H1 (cell line): ENCODE data around the gene GALNT13. TPM values are rescaled to one million over a fixed set of nuclear protein-coding genes. Genes with fewer than 3 reads are reported as not detected.

ENCODE experiments used
- CTCF ChIA-PET: fragments of 300-600 bp; sonication (Branson Sonifier 250); formaldehyde crosslinking; loops from one replicate; lab custom pipeline; 2021; ENCODE audit not compliant: partially characterized antibody; lab: Charles Lee
- POLR2A ChIA-PET: fragments of 300-600 bp; sonication (Branson Sonifier 250); formaldehyde crosslinking; loops from one replicate; lab custom pipeline; 2021; ENCODE audit warnings: inconsistent platforms; ENCODE audit not compliant: partially characterized antibody; lab: Charles Lee
- DNase-seq, 2 experiments: peaks; one replicate each; pipeline versions ENCODE4 v3.0.0 to v3.0.0-alpha.2; 2010 to 2022; ENCODE audit warnings: low spot score in 2 of 2, low read depth in 1 of 2, mixed read lengths in 1 of 2
- FAIRE-seq: peaks from 2 replicates; lab custom pipeline; 2011; peaks lifted over from hg19 to GRCh38; lab: Jason Lieb, UNC
- H2AFZ ChIP-seq: 2 replicates; pipeline ENCODE4 v1.8.1; 2012; ENCODE audit warnings: low read length, inconsistent platforms
- H2AK5ac ChIP-seq: 2 replicates; pipeline ENCODE4 v1.6.1; 2013; ENCODE audit warnings: low read depth, low read length
- H2BK120ac ChIP-seq: replicated peaks from 2 replicates; pipeline ENCODE3; 2013; ENCODE audit warnings: low read depth, low read length, inconsistent platforms
- H2BK12ac ChIP-seq: 2 replicates; pipeline ENCODE4 v1.6.1; 2013; ENCODE audit warnings: low read depth, low read length
- H2BK15ac ChIP-seq: 2 replicates; pipeline ENCODE4 v1.6.1; 2013; ENCODE audit warnings: low read length
- H2BK20ac ChIP-seq: 2 replicates; pipeline ENCODE4 v1.6.1; 2013; ENCODE audit warnings: low read length
- H2BK5ac ChIP-seq: 2 replicates; pipeline ENCODE4 v1.6.1; 2013; ENCODE audit warnings: low read depth, low read length
- H3K14ac ChIP-seq: 2 replicates; pipeline ENCODE4 v1.6.1; 2013; ENCODE audit warnings: inconsistent platforms; ENCODE audit not compliant: insufficient read length
- H3K18ac ChIP-seq: 2 replicates; pipeline ENCODE4 v1.6.1; 2013; ENCODE audit warnings: low read length; ENCODE audit errors: extremely low read depth
- H3K23ac ChIP-seq: 2 replicates; pipeline ENCODE4 v1.6.1; 2013; ENCODE audit warnings: inconsistent platforms; ENCODE audit not compliant: insufficient read length
- H3K23me2 ChIP-seq: 2 replicates; pipeline ENCODE4 v1.6.1; 2013; ENCODE audit warnings: low read depth, low read length
- H3K27ac ChIP-seq: 2 replicates; pipeline ENCODE4 v1.6.1; 2011; ENCODE audit warnings: low read depth, low read length, inconsistent platforms
- H3K27me3 ChIP-seq, 4 experiments: replicated peaks in 1 of 4; 1 replicate in 1 of 4; 2 replicates in 3 of 4; pipeline versions ENCODE4 v1.6.1 to v1.8.1; 2011 to 2013; ENCODE audit warnings: low read length in 3 of 4, mild to moderate bottlenecking in 3 of 4, inconsistent platforms in 2 of 4, mixed read lengths in 2 of 4, moderate library complexity in 1 of 4; ENCODE audit not compliant: control insufficient read depth in 3 of 4, insufficient read depth in 3 of 4; ENCODE audit errors: extremely low read depth in 1 of 4
- H3K36me3 ChIP-seq, 4 experiments: 2 replicates each; pipeline versions ENCODE4 v1.6.1 to v1.8.1; 2011 to 2013; ENCODE audit warnings: mild to moderate bottlenecking in 4 of 4, low read length in 3 of 4, moderate library complexity in 2 of 4, control low read depth in 1 of 4, inconsistent platforms in 1 of 4; ENCODE audit not compliant: insufficient read depth in 4 of 4, control insufficient read depth in 2 of 4
- H3K4ac ChIP-seq: replicated peaks from 2 replicates; pipeline ENCODE3; 2013; ENCODE audit warnings: low read length, low read depth, mixed read lengths, inconsistent platforms; ENCODE audit not compliant: insufficient read length
- H3K4me1 ChIP-seq, 4 experiments: replicated peaks in 1 of 4; 1 replicate in 1 of 4; 2 replicates in 3 of 4; pipeline versions ENCODE4 v1.6.1 to v1.8.1; 2011 to 2013; ENCODE audit warnings: low read length in 3 of 4, inconsistent platforms in 2 of 4, mixed read lengths in 1 of 4; ENCODE audit not compliant: insufficient read depth in 4 of 4, control insufficient read depth in 3 of 4
- H3K4me2 ChIP-seq, 2 experiments: 2 replicates each; pipeline versions ENCODE4 v1.6.1 to v1.8.1; 2011 to 2013; ENCODE audit warnings: low read depth in 2 of 2, low read length in 2 of 2, control low read depth in 1 of 2, inconsistent platforms in 1 of 2, mild to moderate bottlenecking in 1 of 2; ENCODE audit not compliant: insufficient read depth in 1 of 2
- H3K4me3 ChIP-seq, 4 experiments: fragments of 200-600, 300-600 bp in 1 of 4; sonication (generic), shearing (Covaris generic), sonication (Bioruptor Twin) in 1 of 4; 2 replicates each; pipeline versions ENCODE4 v1.5.1 to v1.8.1; 2011 to 2016; ENCODE audit warnings: low read length in 4 of 4, low read depth in 3 of 4, control low read depth in 2 of 4, inconsistent platforms in 2 of 4, mild to moderate bottlenecking in 2 of 4, mixed read lengths in 1 of 4, moderate library complexity in 1 of 4; ENCODE audit not compliant: insufficient read depth in 2 of 4; ENCODE audit errors: extremely low read depth in 1 of 4
- H3K56ac ChIP-seq: replicated peaks from 2 replicates; pipeline ENCODE3; 2013; ENCODE audit warnings: low read depth, mild to moderate bottlenecking, mixed read lengths, low read length, inconsistent platforms; ENCODE audit not compliant: insufficient read length
- H3K79me1 ChIP-seq: 2 replicates; pipeline ENCODE4 v1.6.1; 2013; ENCODE audit warnings: low read depth, low read length, control low read depth
- H3K79me2 ChIP-seq, 2 experiments: 2 replicates each; pipeline versions ENCODE4 v1.6.1 to v1.8.1; 2012 to 2013; ENCODE audit warnings: low read length in 2 of 2, mild to moderate bottlenecking in 2 of 2, inconsistent platforms in 1 of 2; ENCODE audit not compliant: insufficient read depth in 2 of 2, control insufficient read depth in 1 of 2
- H3K9ac ChIP-seq, 4 experiments: replicated peaks in 1 of 4; 1 replicate in 1 of 4; 2 replicates in 3 of 4; pipeline versions ENCODE4 v1.6.1 to v1.8.1; 2011 to 2013; ENCODE audit warnings: low read depth in 3 of 4, low read length in 3 of 4, control low read depth in 2 of 4, mild to moderate bottlenecking in 2 of 4, moderate library complexity in 2 of 4, inconsistent platforms in 1 of 4; ENCODE audit errors: extremely low read depth in 1 of 4
- H3K9me3 ChIP-seq, 2 experiments: 2 replicates each; pipeline versions ENCODE4 v1.6.1 to v1.8.1; 2012 to 2013; ENCODE audit warnings: mild to moderate bottlenecking in 2 of 2, moderate library complexity in 2 of 2, control low read depth in 1 of 2, inconsistent platforms in 1 of 2, low read depth in 1 of 2, low read length in 1 of 2, mixed read lengths in 1 of 2; ENCODE audit not compliant: insufficient read depth in 2 of 2
- H4K20me1 ChIP-seq, 2 experiments: replicated peaks in 1 of 2; 2 replicates each; pipeline versions ENCODE3 to v1.8.1; 2011 to 2013; ENCODE audit warnings: inconsistent platforms in 2 of 2, low read length in 2 of 2, mild to moderate bottlenecking in 1 of 2; ENCODE audit not compliant: insufficient read depth in 2 of 2, control insufficient read depth in 1 of 2
- H4K5ac ChIP-seq: 2 replicates; pipeline ENCODE4 v1.6.1; 2013; ENCODE audit warnings: low read length, low read depth, mixed read lengths, inconsistent platforms; ENCODE audit not compliant: insufficient read length
- H4K8ac ChIP-seq: 2 replicates; pipeline ENCODE4 v1.8.0; 2013; ENCODE audit warnings: mild to moderate bottlenecking, moderate library complexity, low read length, inconsistent platforms; ENCODE audit not compliant: insufficient read depth; ENCODE audit errors: extremely low read depth
- H4K91ac ChIP-seq: replicated peaks from 2 replicates; pipeline ENCODE3; 2013; ENCODE audit warnings: low read length, mixed read lengths, inconsistent platforms; ENCODE audit not compliant: insufficient read length
- ASH2L ChIP-seq: fragments of 200-600, 300-600 bp; sonication (generic); IDR thresholded peaks from one replicate; pipeline ENCODE4 v1.7.1; 2017; ENCODE audit warnings: low read length
- CBX5 ChIP-seq: fragments of 300-800, 300-1000 bp; sonication (generic); IDR thresholded peaks from 2 replicates; pipeline ENCODE4 v1.7.1; 2016; ENCODE audit warnings: antibody characterized with exemption, low read length, low read depth
- CHD2 ChIP-seq: IDR thresholded peaks from 2 replicates; pipeline ENCODE4 v1.6.1; 2012; ENCODE audit warnings: low read length, improper control_type of control experiment
- HDAC6 ChIP-seq: IDR thresholded peaks from one replicate; pipeline ENCODE4 v1.7.1; 2012; ENCODE audit warnings: low read depth, mild to moderate bottlenecking, inconsistent platforms, low read length, moderate library complexity
- JUND ChIP-seq: IDR thresholded peaks from 2 replicates; pipeline ENCODE4 v1.6.1; 2011; ENCODE audit warnings: mild to moderate bottlenecking, improper control_type of control experiment, low read length
- KDM1A ChIP-seq: fragments of 200-600, 300-600 bp; sonication (generic); IDR thresholded peaks from 2 replicates; pipeline ENCODE4 v1.7.1; 2016; ENCODE audit warnings: mild to moderate bottlenecking, low read length, borderline replicate concordance
- POLR2AphosphoS5 ChIP-seq: IDR thresholded peaks from 2 replicates; pipeline ENCODE4 v1.6.1; 2011; ENCODE audit warnings: low read depth, low read length
- RBBP5 ChIP-seq: IDR thresholded peaks from 2 replicates; pipeline ENCODE4 v1.7.1; 2012; ENCODE audit warnings: low read depth, mild to moderate bottlenecking, inconsistent platforms, low read length, moderate library complexity, borderline replicate concordance
- RNF2 ChIP-seq: fragments of 200-900, 300-1000 bp; sonication (generic); IDR thresholded peaks from 2 replicates; pipeline ENCODE4 v1.7.1; 2016; ENCODE audit warnings: borderline replicate concordance, low read depth, mild to moderate bottlenecking, antibody characterized with exemption, low read length; ENCODE audit not compliant: poor library complexity, severe bottlenecking; ENCODE audit errors: missing control alignments
- SAP30 ChIP-seq: fragments of 300-600 bp; sonication (generic); IDR thresholded peaks from 2 replicates; pipeline ENCODE4 v1.7.1; 2012; ENCODE audit warnings: low read length, moderate library complexity, mild to moderate bottlenecking, inconsistent platforms; ENCODE audit not compliant: insufficient read depth, insufficient replicate concordance
- WGBS, 2 experiments: shearing (Covaris generic) in 1 of 2; methylation state at CpG; one replicate each; pipeline versions ENCODE4 v1.1.6 to v1.1.7; 2013 to 2015; ENCODE audit warnings: low lambda C conversion rate in 2 of 2, mixed read lengths in 2 of 2, inconsistent platforms in 1 of 2, low coverage in 1 of 2, missing lambda C conversion rate in 1 of 2; ENCODE audit not compliant: insufficient replicate concordance in 2 of 2, insufficient coverage in 1 of 2, insufficient read length in 1 of 2; ENCODE audit errors: extremely low coverage in 1 of 2, missing lambda C conversion rate in 1 of 2; 5-methylcytosine and 5-hydroxymethylcytosine counted together
- polyA plus RNA-seq, 7 experiments: library from polyadenylated mRNA; depleted of rRNA in 3 of 7; stranded (reverse) in 5 of 7; unstranded in 2 of 7; fragments of >200 nt in 5 of 7; fragments of 200-250 nt in 2 of 7; gene quantifications; 1 replicate in 5 of 7; 2 replicates in 1 of 7; 4 replicates in 1 of 7; pipeline versions ENCODE4 v1.2.1 to v1.2.3, GENCODE V29; 2011 to 2013; ENCODE audit warnings: missing spikeins in 2 of 7, mixed read lengths in 2 of 7
- total RNA-seq: library from RNA; stranded (reverse); fragmentation: NEBNext Ultra II Directional; extraction: Animal tissue kit (Norgen Biotek cat#: 25700); gene quantifications from 2 replicates; pipeline ENCODE4 v1.2.1, GENCODE V29; 2021
- TF ChIP-seq, protein P1 (sequence below): IDR thresholded peaks from 2 replicates; pipeline ENCODE4 v1.6.1; 2011; ENCODE audit warnings: low read length, improper control_type of control experiment

GALNT13 gene
- total and polyA plus RNA-seq, 2 of the 8 experiments (the other 6 are each of a cell fraction or from before 2014, with no cell fraction given): 3.2 to 9.6 TPM

DNA sequence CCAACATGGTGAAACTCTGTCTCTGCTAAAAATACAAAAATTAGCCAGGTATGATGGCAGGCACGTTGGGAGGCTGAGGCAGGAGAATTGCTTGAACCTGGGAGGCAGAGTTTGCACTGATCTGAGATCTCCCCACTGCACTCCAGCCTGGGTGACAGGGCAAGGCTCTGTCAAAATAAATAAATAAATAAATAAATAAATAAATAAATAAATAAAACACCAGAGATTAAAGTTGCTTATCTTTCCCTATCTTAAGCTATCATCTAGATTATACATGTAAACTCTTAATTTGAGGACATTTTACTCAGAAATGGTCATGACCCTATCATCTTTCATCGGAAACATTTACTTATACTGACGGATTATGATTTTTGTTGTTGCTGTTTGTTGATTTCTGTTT is 373.2 kb downstream of the GALNT13 start:
- Histone ChIP-seq H3K4me3 (no peak overlapping the region), H2AK5ac (no peak overlapping the region), H3K14ac (no peak overlapping the region), H3K9ac (no peak overlapping the region), H3K9me3 (no peaks in the 10 kb centered on the region), H3K4ac (no peak overlapping the region), H3K79me1 (no peaks in the 10 kb centered on the region), H3K56ac (no peak overlapping the region), H4K8ac (no peak overlapping the region), H3K23me2 (no peaks in the 10 kb centered on the region; the same call in 1 of the 2 replicates), H3K18ac (no peak overlapping the region), H3K23ac (no peak overlapping the region), H4K20me1 (no peaks in the 10 kb centered on the region), H4K5ac (no peak overlapping the region), H3K79me2 (no peaks in the 10 kb centered on the region), H2BK12ac (no peak overlapping the region), H3K27me3 (no peaks in the 10 kb centered on the region), H2BK20ac (no peak overlapping the region), H2BK120ac (no peak overlapping the region), H3K4me2 (no peak overlapping the region), H2BK15ac (no peak overlapping the region), H3K36me3 (no peaks in the 10 kb centered on the region), H3K4me1 (peaks cover 3 to 8% (median 5%) of the 10 kb centered on the region in 4 experiments; a peak in 5 of 7 replicates), H2BK5ac (no peak overlapping the region), H3K27ac (no peak overlapping the region), H4K91ac (no peak overlapping the region), H2AFZ (no peak overlapping the region)
- ChIA-PET POLR2A (no interaction called here), CTCF (interaction anchor here (1.0 kb wide), 1 partner anchor 13 kb away, joined by 3 read pairs; no protein-coding TSS in a partner anchor)
- no peak for FAIRE-seq
- 86% methylated on average over 3 of the region's 3 CpGs; no CpG with 5 or more reads in 1 of the 2 experiments for WGBS, 2 experiments
- TF ChIP-seq POLR2AphosphoS5 (no peak), KDM1A (no peak), CHD2 (no peak), SAP30 (no peak), RBBP5 (no peak), HDAC6 (no peak), CBX5 (no peak), JUND (no peak), RNF2 (no peak), ASH2L (no peak)
- TF ChIP-seq, protein P1, sequence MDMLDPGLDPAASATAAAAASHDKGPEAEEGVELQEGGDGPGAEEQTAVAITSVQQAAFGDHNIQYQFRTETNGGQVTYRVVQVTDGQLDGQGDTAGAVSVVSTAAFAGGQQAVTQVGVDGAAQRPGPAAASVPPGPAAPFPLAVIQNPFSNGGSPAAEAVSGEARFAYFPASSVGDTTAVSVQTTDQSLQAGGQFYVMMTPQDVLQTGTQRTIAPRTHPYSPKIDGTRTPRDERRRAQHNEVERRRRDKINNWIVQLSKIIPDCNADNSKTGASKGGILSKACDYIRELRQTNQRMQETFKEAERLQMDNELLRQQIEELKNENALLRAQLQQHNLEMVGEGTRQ: no peak
- no peak for DNase-seq
